Activated CD4-positive, alpha-beta T cell treated with anti-CD3 and anti-CD28 coated beads, Interleukin-2, amount 50 U/mL, for 16 hours (primary cell): Measurements from ENCODE around the gene RBKS.

Experiments used
- DNase-seq: peaks from one replicate; pipeline ENCODE4 v3.0.0-alpha.2; 2020

The RBKS gene

DNA sequence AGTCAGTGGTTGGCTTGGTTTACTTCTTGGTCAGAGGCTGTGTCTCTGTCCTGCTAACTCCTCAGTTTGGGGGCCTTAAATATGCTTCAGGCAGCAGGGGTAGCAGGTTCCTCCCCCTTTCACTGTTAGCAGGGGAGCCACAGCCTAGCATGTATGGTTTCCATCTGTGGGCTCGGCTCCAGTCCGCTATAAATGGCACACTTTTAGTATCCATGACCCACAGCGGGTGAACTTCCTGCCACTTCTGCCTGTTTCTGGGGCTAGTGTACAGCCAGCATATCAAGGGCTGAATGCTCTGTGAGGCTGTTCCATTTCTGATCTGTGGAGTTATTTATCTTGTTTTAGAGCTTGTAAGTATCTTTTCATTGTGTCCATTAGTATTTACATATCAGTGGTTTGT, 60.4 kb downstream of the RBKS start:
- DNase-seq, result no peak

DNA sequence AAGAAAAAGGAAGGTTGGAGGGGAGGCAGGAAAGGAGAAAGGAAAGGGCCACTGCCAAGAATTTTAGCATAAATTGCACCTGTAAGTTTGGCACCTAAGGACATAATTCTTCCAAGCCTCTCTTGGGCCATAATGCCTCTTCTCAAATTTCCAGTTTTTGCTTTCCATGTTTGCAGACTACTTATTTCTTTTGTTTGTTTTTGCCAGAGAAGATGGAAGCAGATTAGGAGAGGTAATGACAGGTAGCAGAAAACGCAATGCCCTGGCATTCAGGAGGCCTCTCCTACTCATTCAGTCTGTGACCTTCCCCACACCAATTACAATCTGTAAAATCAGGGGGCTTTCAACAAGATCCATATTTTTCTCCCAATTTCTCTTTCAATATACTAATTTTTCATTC, 61.9 kb downstream of the RBKS start:
- no peak for DNase-seq

DNA sequence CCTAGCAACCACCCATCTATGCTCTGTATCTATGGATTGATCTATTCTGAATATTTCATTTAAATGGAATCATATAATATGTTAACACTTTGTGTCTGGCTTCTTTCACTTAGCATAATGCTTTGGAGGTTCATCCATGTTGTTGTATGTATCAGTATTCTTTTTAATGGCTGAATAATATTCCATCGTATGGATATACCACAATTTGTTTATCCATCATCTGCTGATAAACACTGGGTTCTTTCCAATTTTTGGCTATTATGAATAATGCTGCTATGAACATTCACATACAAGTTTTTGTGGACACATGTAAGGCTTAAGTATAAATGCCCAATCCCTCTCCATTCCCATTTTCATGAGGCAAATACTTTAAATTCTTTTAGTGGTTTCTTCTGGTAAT, 65.8 kb downstream of the RBKS start:
- no peak for DNase-seq

GRCh38 chr2:27823569-27823968, 66.6 kb downstream of the RBKS start:
- no peak for DNase-seq

GRCh38 chr2:27823135-27823534, 67.1 kb downstream of the RBKS start:
- no peak for DNase-seq

GRCh38 chr2:27822049-27822448, 68.1 kb downstream of the RBKS start:
- DNase-seq, result no peak

GRCh38 chr2:27815860-27816438, 74.2 kb downstream of the RBKS start:
- DNase-seq, result no peak

GRCh38 chr2:27814758-27815157, 75.4 kb downstream of the RBKS start:
- DNase-seq, result no peak

DNA sequence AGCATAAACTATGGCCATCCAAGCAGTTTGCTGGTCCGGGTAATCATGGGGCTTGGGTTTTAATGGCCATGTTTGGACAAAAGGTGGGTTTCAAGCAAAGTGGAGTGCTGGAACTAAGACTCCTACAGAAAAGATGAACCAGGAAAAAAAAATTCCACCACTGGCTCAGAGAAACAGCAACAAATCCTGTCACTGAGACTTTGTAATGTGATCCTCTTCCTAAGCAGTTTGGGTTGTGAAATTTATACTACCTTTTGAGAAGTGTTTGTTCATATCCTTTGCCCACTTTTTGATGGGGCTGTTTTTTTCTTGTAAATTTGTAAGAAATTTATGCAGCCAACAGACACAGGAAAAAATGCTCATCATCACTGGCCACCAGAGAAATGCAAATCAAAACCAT, 78.4 kb downstream of the RBKS start:
- DNase-seq, result no peak

DNA sequence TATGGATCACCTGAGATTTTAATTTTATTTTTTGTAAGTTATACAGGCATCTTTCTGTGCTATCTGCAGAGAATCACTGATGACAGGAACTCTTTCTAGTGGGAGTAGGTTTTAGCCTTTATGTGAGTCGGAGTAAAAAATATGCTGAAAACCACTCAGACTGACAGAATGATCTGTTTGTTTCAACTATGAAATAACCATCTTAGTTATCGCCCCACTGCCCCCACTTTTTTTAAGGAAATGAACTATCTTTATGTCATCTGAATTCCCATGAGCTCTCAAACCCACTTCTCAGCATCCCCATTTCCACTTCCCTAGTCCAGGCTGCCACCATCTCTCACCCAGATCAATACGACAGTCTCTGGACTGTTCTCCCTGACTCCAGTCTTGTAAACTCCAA, 79.7 kb downstream of the RBKS start:
- no peak for DNase-seq

- DNase-seq, result no peak
Measured at GRCh38 chr2:27809761-27810241, 80.4 kb downstream of the RBKS start.

DNA sequence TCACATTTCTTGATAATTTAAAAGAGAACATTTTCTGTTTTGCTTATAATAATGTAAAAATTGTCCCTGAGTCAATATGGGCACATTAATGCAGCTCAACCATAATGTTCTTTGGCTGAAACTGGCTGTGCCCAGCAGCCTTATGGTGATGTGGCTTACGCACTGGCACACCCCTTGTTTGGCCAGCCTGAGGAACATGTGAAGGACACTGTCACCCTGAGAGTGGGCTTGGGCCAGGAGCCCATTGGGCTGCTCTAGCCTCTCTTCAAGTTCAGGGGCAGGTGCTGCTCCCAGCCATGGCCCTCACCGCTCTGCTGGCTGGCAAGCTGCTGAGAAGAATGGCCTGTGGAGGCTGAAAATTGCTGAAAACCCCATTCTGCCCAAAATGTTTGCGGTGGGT, 81.2 kb downstream of the RBKS start:
- DNase-seq, result no peak

DNA sequence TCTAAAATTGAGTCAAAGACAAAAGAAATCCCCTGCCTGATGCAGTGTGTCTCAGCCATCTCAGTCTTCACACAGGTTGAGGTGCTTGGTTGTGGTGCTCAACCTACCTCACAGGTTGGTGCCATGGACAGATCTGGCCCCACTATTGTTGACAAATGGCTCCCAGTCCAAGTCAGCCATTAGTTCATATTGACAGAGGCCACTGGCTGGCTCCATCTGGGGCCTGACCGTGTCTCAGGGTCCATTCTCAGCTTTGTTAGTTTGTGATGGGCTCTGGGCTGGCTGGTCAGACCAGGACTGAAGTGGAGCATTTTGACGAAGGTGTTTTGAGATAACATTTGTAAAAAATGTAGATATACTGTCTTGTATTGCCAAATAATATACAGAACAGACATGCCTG, 81.8 kb downstream of the RBKS start:
- DNase-seq, result no peak

GRCh38 chr2:27807476-27807875, 82.7 kb downstream of the RBKS start:
- DNase-seq, result no peak

GRCh38 chr2:27806311-27807059, 83.7 kb downstream of the RBKS start:
- no peak for DNase-seq

DNA sequence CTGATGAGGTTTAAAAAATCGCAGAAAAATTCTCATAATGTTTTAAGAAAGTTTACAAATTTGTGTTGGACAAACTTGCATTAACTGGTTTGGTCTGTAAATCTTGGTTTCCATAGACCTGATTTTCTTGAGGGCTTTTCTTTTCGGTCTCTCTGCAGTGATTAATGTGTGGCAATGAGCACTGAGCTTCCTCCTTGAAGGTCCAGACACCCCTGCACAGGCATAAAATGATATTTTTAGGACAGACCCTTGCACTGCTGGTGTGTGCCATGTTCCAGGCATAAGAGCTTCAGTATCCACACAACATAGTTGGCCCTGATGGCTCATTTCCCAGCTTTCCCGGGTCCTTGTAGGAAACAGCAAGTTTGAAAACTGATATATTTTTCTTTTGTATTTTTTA, 85.0 kb downstream of the RBKS start:
- no peak for DNase-seq

GRCh38 chr2:27804146-27804545, 86.0 kb downstream of the RBKS start:
- no peak for DNase-seq

DNA sequence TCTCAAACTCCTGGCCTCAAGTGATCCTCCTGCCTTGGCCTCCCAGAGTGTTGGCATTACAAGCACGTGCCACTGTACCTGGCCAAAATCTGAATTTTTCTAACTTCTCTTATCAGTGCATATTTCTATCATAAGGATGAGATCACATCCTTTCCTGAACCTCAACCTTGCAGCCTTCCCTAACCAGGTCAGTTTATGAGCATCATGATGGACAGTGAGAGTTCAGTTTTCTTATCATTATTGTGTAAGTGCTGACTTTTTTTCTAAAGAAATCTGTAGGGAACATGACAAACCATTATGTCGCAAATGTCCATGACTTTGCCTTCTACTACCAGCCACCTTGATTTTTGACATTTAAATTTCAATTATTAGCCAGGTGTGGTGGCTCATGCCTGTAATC, 87.1 kb downstream of the RBKS start:
- DNase-seq, result no peak

DNA sequence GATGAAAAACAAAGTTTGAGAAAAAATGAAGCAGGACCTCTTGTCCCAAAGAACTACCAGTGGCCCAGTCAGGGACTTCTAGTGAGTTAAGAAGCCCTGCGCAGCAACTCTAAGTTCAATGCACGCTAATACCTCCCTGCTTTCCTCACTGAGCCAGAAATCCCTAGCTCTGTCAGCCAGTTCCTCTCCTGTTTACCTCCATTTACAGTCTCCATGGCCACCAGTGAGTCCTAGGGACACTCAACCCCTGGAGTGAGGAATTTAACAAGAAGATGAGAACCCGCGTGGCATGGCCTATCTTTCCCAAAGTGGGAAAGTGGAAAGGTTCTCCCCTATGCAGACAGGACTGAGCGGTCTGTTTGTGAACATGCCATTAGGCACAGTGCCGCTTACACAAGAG, 87.6 kb downstream of the RBKS start:
- DNase-seq, result no peak

GRCh38 chr2:27800856-27801255, 89.3 kb downstream of the RBKS start:
- DNase-seq, result no peak

DNA sequence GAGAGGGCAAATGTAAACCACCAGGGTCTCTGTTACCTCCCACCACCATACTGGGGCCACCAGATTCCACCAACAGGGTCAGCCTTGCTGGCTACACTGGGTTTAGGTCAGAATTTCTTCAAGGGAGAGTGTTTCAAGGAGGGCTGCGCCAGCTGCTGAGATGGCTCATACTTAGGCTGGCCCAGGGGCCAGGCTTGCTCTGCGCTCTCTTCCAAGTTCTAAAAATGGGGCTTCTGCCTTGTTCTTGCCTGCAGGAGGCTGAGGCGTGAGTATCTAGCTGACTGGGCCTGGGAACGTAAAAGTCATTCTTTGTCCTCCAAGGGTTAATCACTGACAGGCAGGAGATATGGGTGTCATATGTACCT, 90.6 kb downstream of the RBKS start:
- DNase-seq, result no peak

DNA sequence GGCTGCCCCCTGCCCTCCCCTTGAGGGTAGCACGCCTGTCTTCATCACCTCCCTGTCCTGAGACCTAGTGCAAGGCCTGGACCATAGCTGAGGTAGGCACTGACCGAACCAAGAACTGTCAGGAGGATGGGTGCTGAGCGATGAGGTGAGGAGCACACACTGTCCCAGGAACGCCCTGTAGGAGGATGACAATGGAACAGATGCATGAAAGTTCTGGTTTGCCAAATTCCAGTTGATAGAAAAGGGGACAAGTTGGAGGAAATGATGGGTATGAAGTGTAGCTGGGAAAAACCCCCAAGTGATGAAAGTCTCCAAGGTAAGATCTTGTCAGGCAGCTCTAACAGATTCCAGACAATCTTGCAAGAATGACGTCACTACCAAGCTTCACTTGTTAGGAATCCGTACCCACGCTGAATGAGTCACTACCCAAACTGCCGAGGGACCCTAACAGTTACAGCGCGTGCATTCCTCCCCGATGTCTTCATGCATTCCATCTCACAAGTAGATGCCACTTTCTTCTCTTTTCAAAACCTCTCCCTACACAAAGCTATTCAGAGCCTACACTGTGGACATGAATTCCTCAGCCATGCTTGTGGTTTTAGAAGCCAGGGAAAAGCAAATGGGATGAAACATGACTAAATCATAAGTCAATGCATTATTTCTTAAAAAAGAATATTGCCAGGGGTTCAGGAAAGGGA, 91.1 kb downstream of the RBKS start:
- DNase-seq, result no peak

GRCh38 chr2:27798486-27798885, 91.7 kb downstream of the RBKS start:
- DNase-seq, result no peak

GRCh38 chr2:27797841-27798240, 92.3 kb downstream of the RBKS start:
- DNase-seq, result no peak
